HG03095 (cell line): ENCODE data around the gene MACROH2A1.

Source experiments
- ATAC-seq: cut with Tn5 transposase; IDR thresholded peaks from one replicate; pipeline ENCODE4 v1.9.1; 2021; ENCODE audit warnings: moderate library complexity; ENCODE audit not compliant: unreplicated experiment

Gene MACROH2A1

DNA sequence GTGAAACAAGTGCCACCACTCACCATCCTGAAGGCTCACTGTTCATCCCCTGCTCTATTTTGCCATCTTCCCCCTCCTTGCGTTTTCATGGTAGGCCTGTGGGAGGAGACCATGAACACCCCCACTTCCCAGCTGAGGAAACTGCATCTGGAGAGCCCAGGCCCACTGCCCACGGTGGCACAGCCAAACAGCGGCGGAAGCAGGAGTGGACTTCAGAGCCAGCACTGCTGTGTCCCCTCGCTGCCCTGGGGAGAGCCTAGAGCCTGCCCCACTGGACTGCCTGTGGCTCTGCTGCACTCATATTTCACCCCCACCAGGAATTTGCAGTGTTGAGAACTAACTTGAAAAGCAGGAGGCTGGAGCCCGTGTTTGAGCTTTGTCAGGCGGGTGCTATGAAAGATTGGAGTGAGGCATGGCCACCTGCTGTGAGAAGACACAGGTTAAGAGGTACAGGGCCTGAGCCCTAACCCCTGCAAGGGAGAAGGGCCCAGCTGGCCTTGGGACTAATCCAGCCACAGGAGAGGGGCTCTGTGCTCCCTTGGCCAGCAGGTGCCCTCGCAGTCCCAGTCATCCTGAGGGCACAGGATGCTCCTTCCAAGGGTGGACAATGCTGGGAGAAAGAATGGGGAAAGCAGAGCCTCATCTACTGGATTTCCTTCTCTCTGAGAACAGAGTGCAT is 79.0 kb downstream of the MACROH2A1 start:
- ATAC-seq: no peak

DNA sequence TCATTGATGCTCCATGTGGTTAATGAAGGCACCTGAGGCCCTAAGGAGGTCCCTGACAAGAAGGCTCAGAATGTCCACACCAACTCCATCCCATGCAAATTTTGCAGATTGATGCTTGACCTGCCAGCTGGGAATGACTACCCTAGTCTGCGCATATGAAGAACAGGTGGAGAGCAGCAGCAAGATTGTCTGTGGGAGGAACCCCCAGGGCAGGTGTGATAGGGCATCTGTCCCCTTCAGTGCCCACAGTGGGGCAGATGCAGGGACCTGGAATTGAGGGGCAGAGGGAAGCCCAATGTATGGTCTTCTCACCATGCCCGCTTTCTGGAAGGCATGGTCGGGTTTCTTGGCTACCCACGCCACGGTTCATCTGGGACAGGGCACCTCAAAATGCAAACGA is 79.6 kb downstream of the MACROH2A1 start:
- ATAC-seq: no peak

DNA sequence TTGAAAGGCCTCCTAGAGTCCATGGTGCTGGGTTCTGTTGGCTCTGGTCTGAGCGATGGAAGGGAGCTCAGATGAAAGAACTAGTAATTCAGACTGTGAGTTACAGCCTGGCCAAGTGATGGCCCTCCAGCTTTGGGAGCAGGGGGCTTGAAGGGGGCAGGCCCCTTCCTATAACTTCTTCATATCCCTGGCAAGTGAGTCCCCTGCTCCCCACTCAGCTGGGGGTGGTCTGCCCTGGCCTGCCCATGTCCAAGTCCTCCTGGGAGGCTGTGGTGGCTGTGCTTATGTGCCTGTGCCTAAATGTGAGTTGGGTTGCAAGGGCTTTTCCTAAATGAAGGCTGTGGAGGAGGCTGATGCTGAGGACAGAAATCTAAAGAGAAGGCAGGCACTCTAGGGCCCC is 80.1 kb downstream of the MACROH2A1 start:
- no peak for ATAC-seq

DNA sequence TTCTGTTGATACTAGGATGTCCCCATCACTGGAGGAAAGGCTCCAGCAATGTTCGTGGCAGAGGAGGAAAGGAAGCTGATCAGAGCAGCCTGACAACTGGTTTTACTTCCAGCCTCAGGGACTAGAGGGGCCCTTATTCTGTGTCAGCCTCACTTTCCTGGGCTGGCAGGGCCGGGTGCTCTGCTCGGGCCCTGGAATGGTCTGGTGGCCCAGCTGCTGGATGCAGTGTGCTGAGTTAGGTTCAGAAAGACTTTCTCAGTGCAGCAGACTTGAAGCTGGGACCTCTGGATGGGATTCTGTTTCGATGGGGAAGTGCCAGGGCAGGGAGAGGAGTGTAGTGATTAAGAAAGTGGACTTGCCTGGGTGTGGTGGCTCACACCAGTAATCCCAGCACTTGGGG is 81.0 kb downstream of the MACROH2A1 start:
- ATAC-seq: no peak

DNA sequence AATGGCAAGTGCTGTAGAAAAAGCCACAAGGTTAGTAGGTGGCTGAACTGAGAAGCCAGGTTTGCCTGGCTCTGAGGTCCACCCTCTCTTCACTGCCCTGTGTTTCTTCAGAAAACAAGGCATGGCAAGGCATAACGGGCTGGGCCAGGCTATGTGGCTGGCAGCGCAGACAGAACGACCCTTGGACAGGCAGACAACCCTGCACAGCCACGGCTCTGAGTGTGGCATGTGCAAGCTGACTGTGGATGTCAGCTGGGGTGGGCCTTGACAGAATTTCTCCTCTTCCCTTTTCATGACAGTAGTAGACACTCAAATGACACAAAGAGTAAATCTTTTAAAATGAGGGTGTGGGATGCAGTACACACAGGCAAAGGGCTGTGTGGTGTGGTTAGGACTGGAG is 81.7 kb downstream of the MACROH2A1 start:
- ATAC-seq: no peak

DNA sequence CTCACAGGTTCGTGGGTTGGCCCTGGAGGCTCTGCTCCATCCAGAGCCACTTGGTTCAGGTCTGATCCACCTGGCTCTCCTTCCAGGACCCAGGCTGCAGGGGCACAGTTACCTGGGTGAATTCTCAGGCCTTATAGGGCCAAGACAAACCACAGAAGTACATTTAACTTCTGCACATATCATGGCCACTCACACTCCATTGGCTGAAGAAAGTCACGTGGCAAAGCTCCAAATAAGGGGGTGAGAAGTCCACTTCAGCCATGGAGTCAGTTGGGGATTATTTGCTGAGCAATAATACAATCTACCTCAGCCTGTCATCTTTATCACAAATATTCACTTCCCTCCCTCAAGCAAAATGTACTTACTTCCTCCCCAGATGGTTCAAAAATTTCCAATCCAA is 83.6 kb downstream of the MACROH2A1 start:
- ATAC-seq: no peak

DNA sequence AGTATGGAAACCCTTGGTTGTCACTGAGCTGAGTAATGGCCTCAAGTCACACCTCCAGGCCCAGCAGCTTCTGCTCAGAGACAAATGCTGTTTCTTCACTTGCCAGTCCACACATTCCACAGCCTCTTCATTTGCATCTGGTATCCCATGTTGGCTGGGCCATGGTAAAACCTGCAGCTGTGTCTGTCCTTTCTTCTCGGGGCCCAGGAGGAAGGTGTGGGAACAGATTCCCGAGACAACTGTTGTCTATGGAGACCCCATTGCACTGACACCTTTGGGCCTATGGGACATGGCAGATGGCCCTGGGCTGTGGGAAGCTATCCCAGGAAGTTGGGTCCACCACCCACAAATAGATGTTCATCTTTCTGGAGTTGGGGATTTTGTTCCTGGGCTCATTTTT is 85.1 kb downstream of the MACROH2A1 start:
- ATAC-seq: no peak

DNA sequence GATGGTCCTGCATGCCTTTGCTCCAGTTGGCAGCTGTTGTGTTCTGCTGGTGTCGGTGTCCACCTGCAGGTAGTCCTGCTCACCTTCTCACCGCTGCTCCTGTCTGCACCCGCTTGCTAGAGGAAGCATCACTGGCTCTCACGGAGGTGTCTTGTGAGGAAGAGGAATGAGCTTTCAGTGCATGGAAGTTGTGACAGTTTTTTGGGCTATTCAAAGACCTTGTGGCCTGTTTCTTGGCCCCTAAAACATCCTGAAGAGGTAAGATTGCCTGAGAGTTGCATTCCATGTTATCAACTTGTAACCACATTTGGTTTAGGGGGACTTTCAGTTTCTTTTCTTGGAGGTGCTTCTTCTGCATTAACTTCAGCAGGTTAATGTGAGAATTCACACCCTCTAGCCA is 85.6 kb downstream of the MACROH2A1 start:
- ATAC-seq: no peak

DNA sequence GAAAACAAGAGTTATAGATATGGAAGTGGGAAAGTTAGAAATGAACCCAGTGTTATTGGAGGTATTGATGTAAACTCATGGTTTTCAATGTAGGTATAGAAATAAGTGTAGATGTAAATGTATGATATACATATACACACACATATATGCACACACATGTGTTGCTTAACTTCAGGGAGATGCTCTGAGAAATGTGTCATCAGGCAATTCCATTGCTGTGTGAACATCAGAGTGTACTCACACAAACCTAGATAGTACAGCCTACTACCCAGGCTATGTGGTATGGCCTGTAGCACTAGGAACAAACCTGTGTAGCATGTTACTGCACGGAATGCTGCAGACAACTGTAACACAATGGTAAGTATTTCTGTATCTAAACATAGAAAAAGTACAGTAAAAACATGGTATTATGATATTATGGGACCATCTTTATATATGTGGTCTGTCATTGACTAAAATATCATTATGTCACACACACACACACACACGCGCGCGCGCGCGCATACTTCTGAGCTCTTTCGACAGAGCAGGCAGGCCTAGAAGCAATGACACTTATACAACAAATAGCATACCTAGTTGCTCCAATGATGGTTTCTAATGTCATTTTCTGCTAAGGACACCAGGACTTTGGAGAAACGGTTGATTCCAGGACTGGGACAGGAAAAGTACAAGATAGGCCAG is 86.6 kb downstream of the MACROH2A1 start:
- ATAC-seq: no peak

DNA sequence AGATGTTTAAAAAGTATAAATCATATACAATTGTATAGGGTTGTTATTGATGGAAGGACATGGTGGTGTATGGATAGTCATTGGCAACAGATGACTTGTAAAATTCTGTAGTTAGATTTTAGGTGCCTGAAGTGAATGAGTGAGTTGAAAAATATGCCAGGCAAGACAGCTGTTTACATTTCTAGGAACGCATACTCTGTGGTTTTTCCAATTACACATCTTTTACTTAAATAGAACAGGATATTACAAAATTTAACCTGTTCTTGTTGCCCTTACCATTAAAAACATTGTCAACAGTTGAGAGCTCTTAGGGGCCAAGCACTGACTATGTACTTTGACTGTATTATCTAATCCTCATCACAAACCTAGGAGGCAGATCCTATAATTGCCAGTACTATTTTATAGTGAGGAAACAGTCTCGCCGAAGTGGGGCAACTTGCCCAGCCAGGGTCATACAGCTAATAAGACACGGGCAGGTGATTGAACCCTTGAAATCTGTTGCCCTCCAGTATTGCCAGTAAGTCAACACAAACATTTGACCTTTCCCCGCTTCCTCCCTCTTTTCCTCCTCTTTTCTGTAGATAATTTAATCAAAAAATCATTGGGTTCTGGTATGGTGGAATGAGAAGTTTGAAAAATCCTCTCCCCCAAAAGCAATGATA is 88.6 kb downstream of the MACROH2A1 start:
- ATAC-seq: no peak

DNA sequence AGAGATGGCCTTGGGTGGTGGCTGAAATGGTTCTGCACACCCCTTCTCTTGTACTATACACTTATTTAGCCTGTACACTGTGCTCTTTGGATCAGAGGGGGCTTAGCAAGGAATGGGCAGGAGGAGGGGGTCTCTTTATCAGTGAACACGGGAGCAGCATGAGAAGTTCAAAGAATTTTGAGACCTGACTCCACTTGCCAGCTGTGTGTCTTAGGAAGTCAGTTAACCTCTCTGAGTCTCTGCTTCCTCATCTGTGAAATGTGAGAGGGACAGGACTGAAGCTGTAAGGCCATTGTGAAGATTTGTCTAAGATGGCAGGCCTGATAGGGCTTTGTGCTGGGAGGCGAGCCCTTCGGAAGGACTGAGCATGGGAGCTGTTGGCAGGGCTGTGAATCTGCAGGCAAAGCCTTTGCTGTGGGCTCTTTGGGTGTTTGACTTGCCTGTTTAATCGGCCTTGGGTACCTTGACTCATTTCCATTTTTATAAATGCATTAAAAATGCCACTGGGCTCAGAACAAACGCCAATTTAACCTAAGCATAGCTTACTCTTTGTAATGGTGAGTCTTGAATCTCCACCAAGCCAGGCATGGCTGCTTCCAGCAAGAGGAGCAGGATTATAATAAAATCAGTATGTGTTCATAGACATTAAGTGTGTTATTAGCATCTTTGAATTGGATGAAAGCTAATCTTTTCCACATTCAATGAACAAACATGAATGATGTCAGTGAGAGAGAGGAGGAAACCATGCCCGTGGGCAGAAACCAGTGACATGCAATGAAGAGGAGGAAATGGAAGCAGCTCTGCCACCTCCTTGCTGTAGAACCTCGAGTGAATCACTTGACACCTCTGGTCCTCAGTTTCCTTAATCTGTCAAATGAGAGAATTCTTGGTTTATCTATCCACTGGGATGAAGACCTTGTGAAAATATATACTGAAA is 89.4 kb downstream of the MACROH2A1 start:
- ATAC-seq: no peak

DNA sequence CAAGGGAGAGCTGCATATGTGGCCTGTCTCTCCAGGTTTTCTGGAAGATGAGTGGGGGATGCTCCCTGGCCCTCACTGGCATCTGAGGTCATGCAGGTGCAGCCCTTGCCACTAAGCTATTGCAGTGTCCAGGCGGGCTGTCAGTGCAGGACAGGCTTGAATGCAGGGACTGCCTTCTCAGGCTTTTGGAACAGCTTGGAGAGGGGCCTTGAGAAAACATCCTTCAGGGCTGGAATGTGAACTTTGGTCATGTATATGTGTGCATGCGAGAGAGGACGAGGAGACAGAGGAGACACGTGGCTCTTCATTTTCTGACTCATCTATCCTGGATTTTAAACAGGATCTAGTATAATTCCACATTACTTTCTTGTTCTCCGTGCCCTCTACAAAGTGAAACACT is 90.3 kb downstream of the MACROH2A1 start:
- no peak for ATAC-seq

DNA sequence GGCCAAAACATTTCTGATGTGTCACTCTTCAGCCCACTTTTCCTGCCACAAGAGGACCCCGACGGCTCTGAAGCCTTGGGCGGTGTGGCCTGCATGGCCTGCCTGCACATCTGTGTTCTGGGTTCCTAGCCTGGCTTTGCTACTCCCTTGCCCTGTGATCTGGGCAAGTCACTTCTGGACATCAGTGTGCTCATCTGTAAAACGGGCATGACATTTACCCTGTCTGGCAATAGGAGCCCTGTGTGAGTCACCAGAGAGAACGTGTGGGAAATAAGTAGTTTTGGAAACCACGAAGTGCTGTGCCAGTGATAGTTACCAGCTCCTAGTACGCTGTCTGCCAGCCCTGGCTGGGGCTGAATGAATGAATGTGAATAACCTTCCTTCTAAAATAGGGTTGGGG is 90.8 kb downstream of the MACROH2A1 start:
- ATAC-seq: no peak

DNA sequence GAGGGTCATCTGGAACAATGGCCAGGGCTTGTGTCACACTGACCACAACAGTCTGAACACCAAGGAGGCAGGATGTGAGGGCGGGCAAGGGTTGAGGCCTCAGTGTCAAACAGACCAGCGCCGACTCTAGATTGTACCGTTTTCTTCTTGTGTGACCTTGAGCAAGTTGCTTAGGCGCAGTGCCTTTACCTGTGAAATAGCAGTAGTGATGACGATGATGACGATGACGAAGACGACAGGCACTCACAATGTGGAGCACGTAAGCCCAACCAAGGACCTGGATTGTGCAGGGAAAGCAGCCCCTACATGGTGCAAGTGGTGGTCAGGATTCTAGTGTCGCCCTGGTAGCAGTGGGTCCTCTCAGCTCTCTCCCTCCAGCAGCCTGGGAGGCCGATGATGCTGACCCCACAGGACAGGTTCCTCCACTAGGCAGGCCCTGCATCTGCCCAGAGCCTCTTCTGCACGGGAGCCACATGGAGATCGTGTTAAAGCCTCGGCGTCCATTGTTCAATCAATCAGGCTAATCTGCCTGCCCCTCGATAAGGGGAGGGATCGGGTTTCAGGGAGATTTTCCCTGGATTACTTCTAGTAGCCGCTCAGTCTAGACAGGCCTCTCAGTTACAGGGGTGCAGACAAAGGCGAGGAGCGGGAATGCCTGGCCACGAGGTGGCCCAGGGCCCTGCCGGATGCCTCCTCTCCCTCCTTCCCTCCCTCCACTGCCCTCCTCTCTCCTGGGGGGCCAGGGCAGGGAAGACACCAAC is 91.7 kb downstream of the MACROH2A1 start:
- no peak for ATAC-seq

DNA sequence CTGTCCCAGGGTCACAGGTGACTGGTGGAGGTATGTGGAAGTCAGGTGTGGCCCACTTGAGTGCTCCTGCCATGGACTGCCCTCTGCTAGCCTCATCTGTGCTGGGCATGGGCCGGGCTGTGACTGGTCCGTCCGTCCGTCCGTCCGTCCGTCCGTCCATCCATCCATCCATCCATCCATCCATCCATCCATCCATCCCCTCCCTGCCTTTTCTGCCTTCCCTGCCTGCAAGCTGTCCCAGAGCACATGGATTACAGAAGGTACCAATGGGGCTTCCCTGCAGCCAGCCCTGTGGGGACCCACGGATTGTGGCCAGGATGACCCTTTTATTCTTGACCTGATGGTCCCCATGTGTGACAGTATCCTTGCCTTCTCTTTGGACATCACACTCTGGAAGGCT is 92.5 kb downstream of the MACROH2A1 start:
- ATAC-seq: no peak

DNA sequence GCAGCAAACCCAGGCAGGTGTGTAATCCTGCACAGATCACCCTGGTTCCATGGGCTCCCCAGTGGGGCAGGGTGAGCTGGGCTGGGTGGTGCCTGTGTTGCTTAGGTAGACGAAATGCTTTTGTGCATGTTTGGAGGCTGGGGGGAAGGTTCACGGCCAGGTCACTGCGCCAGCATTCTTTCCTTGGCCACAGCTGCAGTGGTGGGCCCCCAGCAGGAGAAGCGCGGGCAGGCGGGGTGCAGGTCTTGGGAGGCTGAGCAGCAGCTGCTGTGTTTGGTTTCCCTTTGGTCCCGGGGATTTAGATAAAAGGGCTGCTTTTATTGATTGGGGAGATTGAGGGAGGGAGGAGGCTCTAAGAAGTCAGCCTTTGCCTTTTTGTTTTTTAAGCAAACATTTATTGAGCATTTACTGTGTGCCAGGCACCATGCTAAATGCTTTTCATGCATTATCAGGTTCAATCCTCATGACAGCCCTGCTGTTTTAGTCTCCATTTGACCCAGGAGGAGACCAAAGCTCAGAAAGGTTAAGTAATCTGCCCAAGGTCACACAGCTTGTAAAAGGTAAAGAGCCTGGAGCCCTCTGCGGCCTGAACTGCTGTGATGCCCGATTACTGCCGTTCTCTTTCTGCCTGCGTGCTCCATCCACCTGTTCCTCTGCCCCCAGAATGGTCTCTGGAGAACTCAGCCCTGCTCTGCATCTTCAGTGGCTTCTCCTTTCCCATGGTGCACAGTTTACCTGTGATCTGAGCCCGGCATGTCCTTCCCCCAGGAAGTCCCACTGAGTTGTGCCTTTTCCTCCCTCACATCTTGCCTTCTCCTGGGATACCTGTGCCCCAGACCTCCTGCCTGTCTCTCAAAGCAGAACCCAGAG is 94.4 kb downstream of the MACROH2A1 start:
- no peak for ATAC-seq

DNA sequence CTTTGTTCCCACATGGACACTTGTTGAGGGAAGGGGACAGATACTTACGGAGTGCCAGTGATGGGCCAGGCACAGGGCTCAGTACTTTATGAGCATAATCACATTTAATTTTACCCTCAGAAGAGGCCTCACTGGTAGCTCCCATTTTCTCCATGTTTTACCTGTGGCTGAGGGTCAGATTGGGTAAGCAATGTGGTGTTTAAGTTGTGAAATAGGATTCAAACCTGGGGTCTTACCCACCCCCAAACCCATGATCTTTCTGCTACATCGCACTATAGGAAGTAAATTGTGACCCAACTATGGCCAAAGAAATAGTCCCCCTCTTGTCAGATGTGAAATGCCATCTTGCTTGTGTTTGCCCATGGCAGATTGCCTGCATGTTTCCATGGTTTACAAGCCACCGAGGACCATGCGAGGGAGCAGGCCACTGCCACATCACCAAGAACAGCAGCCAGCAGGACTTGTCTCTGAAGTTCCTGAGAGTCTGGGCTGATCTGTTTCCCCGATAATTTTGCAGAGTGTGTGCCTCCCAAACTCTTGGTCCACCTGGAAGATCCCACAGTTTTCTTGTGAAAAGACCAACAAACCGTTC is 95.4 kb downstream of the MACROH2A1 start:
- ATAC-seq: no peak

DNA sequence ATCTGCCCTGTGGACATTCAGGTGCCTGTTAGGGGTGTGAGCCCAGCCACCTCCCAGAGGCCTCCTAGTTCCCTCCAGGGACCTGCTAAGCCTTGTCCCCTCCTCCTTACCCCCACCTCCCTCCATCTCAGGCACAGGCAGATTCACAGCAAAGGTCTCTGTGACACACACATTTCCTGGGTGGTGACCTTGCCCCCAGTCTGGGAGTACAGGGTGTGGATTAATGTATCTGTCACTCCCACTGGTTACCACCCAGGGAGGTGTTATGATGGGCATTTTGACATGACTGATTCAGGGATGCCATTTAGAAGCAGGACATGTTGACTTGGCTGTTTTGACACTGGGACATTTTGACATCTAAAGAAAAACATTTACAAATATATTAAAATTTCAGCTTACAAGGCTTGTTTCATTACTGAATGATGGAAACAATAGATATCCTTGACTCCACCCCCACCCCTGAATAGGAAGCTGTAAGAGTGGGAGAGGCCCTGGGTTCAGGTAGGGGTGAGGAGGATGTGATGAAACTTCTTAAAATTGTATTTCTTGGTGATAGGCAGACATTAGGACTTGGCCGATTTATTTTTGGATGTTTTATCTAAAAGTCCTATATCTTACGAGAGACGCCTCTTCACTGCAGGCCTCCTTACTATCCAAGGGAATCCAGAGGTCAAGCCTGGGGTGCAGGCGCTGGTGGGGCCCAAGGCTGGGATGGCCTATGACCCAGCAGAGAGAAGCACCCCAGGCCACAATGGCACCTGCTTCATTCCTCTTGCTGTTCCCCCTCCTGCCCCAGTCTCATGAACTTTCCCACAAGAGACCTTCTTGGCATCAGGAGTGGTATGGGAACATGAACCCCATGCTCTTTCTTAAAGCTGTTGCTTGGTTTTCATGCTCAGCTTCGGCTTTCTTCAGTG is 101.9 kb downstream of the MACROH2A1 start:
- ATAC-seq: no peak
